Type B pancreatic cell (in vitro differentiated cells): ENCODE measurements around the gene FMN1. TPM values are rescaled to one million over a fixed set of nuclear protein-coding genes. Genes with fewer than 3 reads are reported as not detected.

ENCODE experiments used
- DNase-seq: peaks from one replicate; pipeline ENCODE4 v3.0.0; 2021; ENCODE audit warnings: mixed read lengths; ENCODE audit not compliant: unreplicated experiment; ENCODE audit errors: extremely low spot score
- H3K27ac Mint-ChIP-seq: 2 replicates; pipeline ENCODE4 v1.8.0; 2021; ENCODE audit warnings: mild to moderate bottlenecking, mixed read lengths
- H3K27me3 Mint-ChIP-seq: 2 replicates; pipeline ENCODE4 v1.8.0; 2021; ENCODE audit warnings: mixed read lengths
- H3K36me3 Mint-ChIP-seq: 2 replicates; pipeline ENCODE4 v1.8.0; 2021; ENCODE audit warnings: mixed read lengths
- H3K4me1 Mint-ChIP-seq: one replicate; pipeline ENCODE4 v1.8.0; 2021; ENCODE audit warnings: mixed read lengths; ENCODE audit not compliant: unreplicated experiment
- H3K4me3 Mint-ChIP-seq: 2 replicates; pipeline ENCODE4 v1.8.0; 2021; ENCODE audit warnings: mild to moderate bottlenecking, mixed read lengths
- H3K9me3 Mint-ChIP-seq: 2 replicates; pipeline ENCODE4 v1.8.0; 2021; ENCODE audit warnings: mixed read lengths
- total RNA-seq: library from RNA; stranded (reverse); gene quantifications from 2 replicates; pipeline ENCODE4 v1.2.1, GENCODE V29; 2021; ENCODE audit warnings: low replicate concordance
- TF ChIP-seq, protein P1 (sequence below): fragments of 200-600 bp; sonication (generic); conservative IDR thresholded peaks from 2 replicates; pipeline ENCODE4 v1.5.0; 2021; ENCODE audit warnings: antibody characterized with exemption, mild to moderate bottlenecking

Gene FMN1
- total RNA-seq, 1 donor from 2014 or later = 22.1 TPM

DNA sequence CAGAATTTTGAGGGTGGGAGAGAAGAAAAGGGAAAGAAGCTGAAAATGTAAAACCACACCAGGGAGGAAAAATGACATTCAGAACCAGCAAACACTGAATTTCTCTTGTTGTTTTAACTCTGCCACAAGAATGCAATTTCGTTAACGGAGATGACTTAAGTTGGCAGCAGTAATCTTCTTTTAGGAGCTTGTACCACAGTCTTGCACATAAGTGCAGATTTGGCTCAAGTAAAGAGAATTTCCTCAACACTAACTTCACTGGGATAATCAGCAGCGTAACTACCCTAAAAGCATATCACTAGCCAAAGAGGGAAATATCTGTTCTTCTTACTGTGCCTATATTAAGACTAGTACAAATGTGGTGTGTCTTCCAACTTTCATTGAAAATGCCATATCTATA, 461.2 kb downstream of the FMN1 start:
- TF ChIP-seq, protein P1, sequence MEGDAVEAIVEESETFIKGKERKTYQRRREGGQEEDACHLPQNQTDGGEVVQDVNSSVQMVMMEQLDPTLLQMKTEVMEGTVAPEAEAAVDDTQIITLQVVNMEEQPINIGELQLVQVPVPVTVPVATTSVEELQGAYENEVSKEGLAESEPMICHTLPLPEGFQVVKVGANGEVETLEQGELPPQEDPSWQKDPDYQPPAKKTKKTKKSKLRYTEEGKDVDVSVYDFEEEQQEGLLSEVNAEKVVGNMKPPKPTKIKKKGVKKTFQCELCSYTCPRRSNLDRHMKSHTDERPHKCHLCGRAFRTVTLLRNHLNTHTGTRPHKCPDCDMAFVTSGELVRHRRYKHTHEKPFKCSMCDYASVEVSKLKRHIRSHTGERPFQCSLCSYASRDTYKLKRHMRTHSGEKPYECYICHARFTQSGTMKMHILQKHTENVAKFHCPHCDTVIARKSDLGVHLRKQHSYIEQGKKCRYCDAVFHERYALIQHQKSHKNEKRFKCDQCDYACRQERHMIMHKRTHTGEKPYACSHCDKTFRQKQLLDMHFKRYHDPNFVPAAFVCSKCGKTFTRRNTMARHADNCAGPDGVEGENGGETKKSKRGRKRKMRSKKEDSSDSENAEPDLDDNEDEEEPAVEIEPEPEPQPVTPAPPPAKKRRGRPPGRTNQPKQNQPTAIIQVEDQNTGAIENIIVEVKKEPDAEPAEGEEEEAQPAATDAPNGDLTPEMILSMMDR = no peak
- Mint-ChIP-seq H3K27ac (no peak overlapping the region), H3K4me1 (peaks cover 6% of the 10 kb centered on the region), H3K27me3 (peaks cover 62% of the 10 kb centered on the region), H3K9me3 (peaks cover 11% of the 10 kb centered on the region), H3K4me3 (no peak overlapping the region), H3K36me3 (peaks cover 22% of the 10 kb centered on the region)
- no peak for DNase-seq

DNA sequence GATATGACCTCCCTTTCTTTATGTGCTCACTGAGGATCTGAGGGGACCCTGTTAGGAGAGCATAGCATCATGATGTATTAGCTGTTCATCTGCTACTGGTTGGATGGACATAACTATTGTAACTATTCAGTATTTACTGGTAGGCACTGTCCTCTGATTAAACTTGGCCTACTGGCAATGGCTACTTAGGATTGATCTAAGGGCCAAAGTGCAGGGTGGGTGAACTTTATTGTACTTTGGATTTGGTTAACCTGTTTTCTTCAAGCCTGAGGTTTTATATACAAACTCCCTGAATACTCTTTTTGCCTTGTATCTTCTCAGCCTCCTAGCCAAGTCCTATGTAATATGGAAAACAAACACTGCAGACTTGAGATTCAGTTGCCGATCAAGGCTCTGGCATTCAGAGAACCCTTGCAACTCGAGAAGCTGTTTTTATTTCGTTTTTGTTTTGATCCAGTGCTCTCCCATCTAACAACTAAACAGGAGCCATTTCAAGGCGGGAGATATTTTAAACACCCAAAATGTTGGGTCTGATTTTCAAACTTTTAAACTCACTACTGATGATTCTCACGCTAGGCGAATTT, 461.8 kb downstream of the FMN1 start:
- H3K27ac Mint-ChIP-seq = no peak overlapping the region
- no peak overlapping the region for H3K4me3 Mint-ChIP-seq
- TF ChIP-seq, protein P1 = no peak
- peaks cover 24% of the 10 kb centered on the region for H3K36me3 Mint-ChIP-seq
- DNase-seq = no peak
- H3K4me1 Mint-ChIP-seq = peaks cover 6% of the 10 kb centered on the region
- peaks cover 11% of the 10 kb centered on the region for H3K9me3 Mint-ChIP-seq
- peaks cover 62% of the 10 kb centered on the region for H3K27me3 Mint-ChIP-seq

- H3K27ac Mint-ChIP-seq = no peak overlapping the region
- H3K9me3 Mint-ChIP-seq = peaks cover 5% of the 10 kb centered on the region
- no peak overlapping the region for H3K4me3 Mint-ChIP-seq
- H3K27me3 Mint-ChIP-seq = peaks cover 66% of the 10 kb centered on the region
- TF ChIP-seq, protein P1 = no peak
- DNase-seq = no peak
- H3K36me3 Mint-ChIP-seq = peaks cover 23% of the 10 kb centered on the region
- peaks cover 6% of the 10 kb centered on the region for H3K4me1 Mint-ChIP-seq
These were observed 463.5 kb downstream of the FMN1 start for GRCh38 chr15:32730677-32731654.

DNA sequence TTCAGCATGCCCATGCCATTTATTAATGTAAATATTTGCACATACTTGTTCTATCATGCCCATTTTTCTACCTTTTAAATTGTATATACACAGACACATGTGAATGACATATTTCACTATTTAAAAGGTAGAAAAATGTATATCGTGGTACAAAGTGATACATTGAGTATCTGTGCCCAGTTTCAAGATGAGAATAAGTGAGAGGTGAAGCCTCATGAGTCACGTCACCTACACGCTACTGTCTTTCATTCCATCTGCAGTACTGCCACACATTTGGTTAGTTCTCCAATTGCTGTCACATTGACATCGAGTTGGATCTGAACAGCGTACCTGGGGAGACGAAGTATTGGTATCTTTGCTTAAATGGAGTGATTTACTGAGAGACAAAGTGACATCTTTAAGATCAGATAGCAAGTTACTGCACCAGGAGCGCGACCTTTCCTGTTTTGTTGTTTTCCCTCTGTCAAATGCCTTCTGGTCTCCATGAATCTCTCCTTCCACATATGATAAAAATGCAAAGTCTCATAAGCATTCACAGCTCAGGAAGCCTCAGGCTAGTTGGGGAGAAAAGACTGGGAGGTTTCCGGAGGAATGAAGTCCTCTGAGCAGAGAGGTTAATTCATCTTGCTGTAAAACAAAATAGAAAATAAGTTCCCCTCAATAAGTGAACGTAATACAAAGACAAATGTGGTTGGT, 464.7 kb downstream of the FMN1 start:
- peaks cover 6% of the 10 kb centered on the region for H3K4me1 Mint-ChIP-seq
- H3K4me3 Mint-ChIP-seq = no peak overlapping the region
- peaks cover 27% of the 10 kb centered on the region for H3K36me3 Mint-ChIP-seq
- no peak for DNase-seq
- H3K9me3 Mint-ChIP-seq = peaks cover 5% of the 10 kb centered on the region
- no peak overlapping the region for H3K27ac Mint-ChIP-seq
- H3K27me3 Mint-ChIP-seq = peaks cover 66% of the 10 kb centered on the region
- TF ChIP-seq, protein P1 = no peak

DNA sequence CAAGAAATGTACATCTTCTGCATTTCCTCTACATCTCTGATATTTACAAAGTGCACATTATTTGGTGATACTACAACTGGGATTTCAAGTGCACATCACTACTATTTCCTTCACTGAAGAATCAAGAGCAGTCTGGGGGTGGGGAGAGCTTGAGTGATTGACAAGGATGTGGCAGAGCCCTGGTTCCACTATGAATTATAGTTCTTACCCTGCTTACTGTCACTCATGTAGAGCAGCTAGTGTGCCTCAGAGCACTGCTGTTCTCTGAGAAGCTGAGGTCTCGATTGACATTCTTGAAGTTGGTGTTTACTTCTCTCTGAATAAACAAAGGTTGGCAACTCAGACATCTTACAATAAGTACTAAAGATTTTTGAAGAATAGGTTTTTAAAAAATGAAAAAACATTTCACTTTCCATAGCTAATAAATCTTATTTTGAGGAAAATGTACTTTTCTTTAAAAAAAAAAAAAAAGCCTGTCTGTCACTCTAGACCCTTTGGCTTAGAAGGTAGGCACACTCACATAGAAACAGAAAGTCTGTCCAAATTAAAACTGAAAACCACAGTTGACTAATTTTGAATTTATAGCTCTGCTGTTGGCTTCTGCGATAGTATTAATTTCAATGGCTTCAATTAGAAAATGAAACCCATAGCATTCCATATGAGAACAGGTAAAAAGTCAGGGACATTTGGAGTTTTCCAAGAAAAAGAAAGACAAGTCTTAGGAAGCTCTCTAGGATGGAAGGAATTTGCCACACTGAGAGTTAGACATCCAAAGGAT, 471.2 kb downstream of the FMN1 start:
- H3K4me1 Mint-ChIP-seq = peaks cover 13% of the 10 kb centered on the region

More for the DNA sequence above, 471.2 kb downstream of the FMN1 start:
- peaks cover 69% of the 10 kb centered on the region for H3K27me3 Mint-ChIP-seq
- no peak overlapping the region for H3K4me3 Mint-ChIP-seq
- H3K27ac Mint-ChIP-seq = no peak overlapping the region
- no peaks in the 10 kb centered on the region for H3K9me3 Mint-ChIP-seq
- TF ChIP-seq, protein P1 = no peak
- H3K36me3 Mint-ChIP-seq = peaks cover 26% of the 10 kb centered on the region
- no peak for DNase-seq
